ENCODE data around the gene BEND3.
"Not testable (repeated sequence)": the region's sequence is repeated elsewhere in the genome, so short reads cannot be mapped to it uniquely, and the experiment has no call there.

The BEND3 gene

DNA sequence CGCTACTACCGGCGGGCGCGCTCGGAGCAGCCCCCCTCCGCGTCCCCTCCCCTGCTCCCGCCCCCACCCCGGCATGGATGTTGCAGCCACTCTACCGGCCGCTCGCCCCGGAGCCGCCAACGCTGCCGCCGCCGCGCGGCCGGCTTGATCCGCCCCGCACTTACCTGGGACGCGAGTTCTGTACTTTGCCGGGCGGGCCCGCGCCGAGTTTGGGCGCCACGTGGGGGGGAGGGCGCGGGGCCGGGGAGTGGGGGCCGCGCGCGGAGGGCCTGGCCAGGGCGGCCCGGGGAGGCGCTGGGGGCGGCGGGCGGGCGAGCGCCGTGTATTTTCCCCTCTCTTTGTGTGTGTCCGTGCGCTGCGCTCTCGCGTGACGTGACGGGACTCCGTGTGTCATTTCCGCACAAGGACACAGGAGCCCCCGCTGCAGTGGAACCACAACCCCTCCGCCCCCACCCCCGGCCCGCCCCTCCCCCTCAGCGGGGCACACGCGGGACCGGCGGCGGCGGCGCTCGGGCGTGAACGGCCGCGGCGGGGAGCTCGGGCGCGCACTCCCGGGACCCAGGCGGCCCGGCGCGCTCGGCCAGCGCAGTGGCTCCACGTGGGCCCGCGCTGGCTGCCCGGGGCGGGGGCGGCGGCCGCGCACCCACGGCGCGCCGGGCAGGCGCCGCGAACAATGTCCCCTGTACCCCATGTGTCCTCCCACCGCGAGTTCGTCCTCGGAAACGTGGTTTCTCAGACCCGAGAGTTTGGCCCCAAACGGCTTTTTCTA is at the start of gene BEND3:
Gene BEND3 (minus strand): TSS at position 590 of the 769 bp plus-strand sequence. CDS start 16,230 bp downstream, outside the sequence.
- no peak for DNase-seq (ENCODE audit: low read depth)

DNA sequence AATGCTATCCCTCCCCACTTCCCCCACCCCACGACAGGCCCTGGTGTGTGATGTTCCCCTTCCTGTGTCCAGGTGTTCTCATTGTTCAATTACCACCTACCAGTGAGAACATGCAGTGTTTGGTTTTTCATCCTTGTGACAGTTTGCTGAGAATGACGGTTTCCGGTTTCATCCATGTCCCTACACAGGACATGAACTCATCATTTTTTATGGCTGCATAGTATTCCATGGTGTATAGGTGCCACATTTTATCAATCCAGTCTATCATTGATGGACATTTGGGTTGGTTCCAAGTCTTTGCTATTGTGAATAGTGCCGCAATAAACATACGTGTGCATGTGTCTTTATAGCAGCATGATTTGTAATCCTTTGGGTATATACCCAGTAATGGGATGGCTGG is 49.0 kb upstream of the BEND3 start:
- DNase-seq (ENCODE audit: low read depth), result not testable (repeated sequence)

- no peak for DNase-seq (ENCODE audit: low read depth)
Measured at GRCh38 chr6:107161521-107161920, 46.2 kb upstream of the BEND3 start.

- no peak for DNase-seq (ENCODE audit: low read depth)
Measured at GRCh38 chr6:107156617-107157016, 41.3 kb upstream of the BEND3 start.

DNA sequence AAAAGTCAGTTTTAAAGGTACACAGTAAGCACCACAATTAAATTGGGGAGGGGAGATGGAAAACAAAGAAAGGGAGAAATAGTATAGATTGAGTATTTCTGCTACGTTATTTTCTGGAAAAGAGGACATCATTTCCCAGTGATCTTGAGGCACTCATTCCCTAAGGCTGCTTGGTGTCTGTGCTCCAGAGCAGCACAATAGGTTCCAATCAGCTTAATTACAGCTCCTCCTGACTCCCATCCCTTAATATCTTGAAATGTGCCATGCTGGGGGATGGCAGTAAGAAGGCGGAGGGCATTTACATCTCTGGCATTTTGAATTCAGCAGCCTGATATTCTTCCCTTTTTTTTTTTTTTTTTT is 39.5 kb upstream of the BEND3 start:
- DNase-seq (ENCODE audit: low read depth), result no peak

- DNase-seq (ENCODE audit: low read depth), result no peak
Measured at GRCh38 chr6:107154131-107154800, 39.0 kb upstream of the BEND3 start.

DNA sequence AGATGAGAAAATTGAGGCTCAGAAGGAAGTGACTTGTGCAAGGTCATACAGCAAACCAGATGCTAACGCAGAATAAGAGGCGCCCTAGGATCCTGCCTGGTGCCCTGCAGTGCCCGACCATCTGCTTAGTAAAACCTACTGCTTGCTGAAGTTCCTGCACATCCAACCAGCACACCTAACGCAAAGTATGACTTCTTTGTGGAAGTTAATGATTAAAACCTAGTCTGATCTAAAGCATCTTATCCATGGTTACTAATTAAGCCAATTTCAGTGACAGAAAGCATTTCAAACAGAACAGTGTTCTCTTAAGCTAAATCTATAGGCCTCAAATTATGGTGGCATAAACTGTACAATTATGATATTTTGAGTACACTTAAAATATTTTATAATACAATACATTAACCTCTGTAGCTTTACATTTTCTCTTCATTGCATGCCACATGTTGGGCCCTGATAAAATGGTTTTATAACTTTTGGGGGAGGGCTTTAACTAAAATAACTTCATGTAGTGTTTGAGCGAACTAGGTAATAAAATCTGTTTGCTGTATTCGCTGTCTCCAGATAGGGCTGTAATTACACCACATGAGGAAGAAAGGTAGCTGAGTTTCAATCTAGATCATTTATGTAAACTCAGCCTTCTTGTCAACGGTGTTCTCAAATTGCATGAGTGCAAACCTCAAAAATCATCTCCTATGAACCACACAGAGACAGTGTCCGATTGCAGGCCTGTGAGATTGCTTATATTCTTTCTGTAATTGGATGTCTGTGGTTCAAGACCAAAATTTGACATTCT is 37.5 kb upstream of the BEND3 start:
- DNase-seq (ENCODE audit: low read depth), result no peak

DNA sequence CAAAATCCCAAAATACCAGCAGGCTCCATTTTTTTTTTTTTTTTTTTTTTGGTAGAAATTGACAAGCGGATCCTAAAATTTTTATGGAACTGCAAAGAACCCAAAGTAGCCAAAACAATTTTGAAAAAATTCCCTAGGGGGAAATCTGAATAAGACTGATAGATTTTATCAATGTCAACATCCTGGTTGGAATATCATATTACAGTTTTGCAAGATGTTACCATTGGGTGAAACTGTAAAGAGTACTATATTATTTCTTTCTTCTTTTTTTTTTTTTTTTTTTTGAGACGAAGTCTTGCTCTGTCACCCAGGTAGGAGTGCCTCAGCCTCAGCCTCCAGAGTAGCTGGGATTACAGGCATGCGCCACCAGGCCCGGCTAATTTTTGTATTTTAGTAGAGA is 29.4 kb upstream of the BEND3 start:
- no peak for DNase-seq (ENCODE audit: low read depth)

GRCh38 chr6:107144014-107144413 is 28.7 kb upstream of the BEND3 start:
- DNase-seq (ENCODE audit: low read depth), result no peak

DNA sequence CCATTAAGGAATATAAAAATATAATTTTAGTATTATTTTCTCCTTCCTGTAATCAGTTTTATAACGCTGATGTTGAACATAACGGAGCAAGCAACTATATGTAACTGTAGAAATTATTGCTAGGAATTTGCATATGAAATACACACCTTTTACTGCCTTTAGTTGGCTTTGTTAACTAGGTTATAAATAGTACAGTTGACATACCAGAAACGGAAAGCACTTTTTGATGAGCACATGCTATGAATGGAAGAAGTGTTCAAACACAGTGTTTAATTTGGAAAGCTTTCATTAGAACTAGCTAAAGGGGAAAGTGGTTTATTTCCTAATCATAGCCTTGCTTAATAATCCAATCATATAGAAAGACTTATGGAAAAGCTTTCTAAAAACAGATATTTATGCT is 25.3 kb upstream of the BEND3 start:
- DNase-seq (ENCODE audit: low read depth), result no peak

DNA sequence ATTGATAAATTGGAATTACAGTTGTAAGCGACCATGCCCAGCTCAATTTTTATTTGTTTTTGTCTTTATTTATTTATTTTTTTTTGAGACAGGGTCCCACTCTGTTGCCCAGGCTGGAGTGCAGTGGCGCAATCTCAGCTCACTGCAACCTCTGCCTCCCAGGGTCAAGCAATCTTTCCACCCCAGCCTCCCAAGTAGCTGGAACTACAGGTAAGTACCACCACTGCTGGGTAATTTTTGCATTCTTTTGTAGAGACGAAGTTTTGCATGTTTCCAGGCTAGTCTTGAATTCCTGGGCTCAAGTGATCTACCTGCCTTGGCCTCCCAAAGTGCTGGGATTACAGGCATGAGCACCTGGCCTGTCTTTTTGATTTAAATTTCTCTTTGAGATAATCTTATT is 21.0 kb upstream of the BEND3 start:
- DNase-seq (ENCODE audit: low read depth), result not testable (repeated sequence)

DNA sequence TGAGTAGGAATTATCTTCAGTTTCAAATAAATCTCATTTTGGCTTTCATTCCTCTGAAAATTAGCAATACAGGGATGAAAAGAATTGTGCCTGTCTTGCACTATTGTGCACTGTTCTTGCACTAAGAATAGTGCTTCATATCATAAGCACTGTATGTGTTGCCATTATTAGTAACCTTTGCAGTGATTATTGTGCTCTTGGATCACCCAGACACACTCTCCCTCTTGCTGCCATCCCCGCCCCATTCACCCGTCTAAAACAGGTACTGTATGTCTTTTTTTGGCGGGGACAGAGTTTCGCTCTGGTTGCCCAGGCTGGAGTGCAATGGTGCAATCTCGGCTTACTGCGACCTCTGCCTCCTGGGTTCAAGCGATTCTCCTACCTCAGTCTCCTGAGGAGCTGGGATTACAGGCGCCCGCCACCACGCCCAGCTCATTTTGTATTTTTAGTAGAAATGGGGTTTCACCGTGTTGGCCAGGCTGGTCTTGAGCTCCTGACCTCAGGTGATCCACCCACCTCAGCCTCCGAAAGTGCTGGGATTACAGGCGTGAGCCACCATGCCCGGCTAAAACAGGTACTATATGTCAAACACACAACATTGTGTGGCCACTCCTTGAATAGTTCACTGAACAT is 19.8 kb upstream of the BEND3 start:
- not testable (repeated sequence) for DNase-seq (ENCODE audit: low read depth)

GRCh38 chr6:107132330-107132954 is 17.1 kb upstream of the BEND3 start:
- DNase-seq (ENCODE audit: low read depth), result no peak

GRCh38 chr6:107129370-107129925 is 14.1 kb upstream of the BEND3 start:
- DNase-seq (ENCODE audit: low read depth), result no peak

DNA sequence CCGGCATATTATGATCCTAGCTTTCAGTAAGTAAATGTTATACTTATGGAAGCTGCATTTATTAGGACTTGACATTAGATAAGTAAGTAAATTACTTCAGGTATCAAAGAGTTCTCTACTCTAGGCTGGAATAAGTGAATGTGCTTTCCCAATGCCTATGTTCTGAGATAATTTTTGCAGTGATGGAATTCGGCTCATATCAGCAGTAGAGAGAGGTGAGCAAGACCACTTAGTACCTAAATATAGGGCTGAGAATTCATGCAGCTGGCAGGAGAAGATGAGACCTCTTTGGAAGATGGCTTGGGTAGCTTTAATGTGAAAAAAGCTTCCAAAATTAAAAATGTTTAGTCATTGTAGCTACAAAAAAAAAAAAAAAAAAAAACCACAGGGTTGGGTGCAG is 13.3 kb upstream of the BEND3 start:
- no peak for DNase-seq (ENCODE audit: low read depth)

GRCh38 chr6:107128175-107128574 is 12.9 kb upstream of the BEND3 start:
- no peak for DNase-seq (ENCODE audit: low read depth)

GRCh38 chr6:107125771-107126170 is 10.5 kb upstream of the BEND3 start:
- DNase-seq (ENCODE audit: low read depth), result no peak

DNA sequence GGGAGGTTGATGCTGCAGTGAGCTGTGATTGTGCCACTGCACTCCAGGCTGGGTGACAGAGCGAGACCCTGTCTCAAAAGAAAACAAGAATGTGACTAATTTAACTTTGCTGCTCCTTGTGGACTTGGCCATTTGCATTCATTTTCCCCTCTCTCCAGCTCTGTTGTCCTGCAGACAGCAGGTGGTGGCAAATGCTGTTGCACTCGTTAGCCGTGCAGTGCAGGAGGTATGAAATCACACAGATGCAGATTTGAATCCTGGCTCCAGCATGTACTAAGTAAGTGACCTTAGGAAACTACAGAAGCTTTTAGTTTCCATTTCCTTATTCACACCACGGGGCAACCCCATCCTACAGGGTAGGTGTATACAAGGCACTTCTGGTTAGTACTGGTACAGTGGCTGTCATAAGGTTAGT is 9.6 kb upstream of the BEND3 start:
- DNase-seq (ENCODE audit: low read depth), result no peak

DNA sequence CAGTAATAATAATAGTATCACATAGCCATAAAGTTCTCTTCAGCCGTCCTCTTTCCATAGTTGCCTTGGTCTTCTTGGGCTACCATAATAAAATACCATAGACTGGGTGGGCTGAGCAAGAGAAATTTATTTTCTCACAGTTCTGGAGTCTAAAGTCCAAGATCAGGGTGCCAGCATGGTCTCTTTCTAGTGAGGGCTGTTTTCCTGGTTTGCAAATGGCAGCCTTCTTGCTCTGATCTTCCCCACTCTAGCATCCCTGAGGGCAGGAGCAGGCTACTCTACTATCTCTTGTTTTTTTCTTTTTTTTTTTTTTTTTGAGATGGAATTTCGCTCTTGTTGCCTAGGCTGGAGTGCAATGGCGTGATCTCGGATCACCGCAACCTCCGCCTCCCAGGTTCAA is 8.2 kb upstream of the BEND3 start:
- DNase-seq (ENCODE audit: low read depth), result no peak

GRCh38 chr6:107122748-107123147 is 7.4 kb upstream of the BEND3 start:
- no peak for DNase-seq (ENCODE audit: low read depth)

- DNase-seq (ENCODE audit: low read depth), result no peak
Measured at GRCh38 chr6:107121964-107122495, 6.7 kb upstream of the BEND3 start.

All from stimulated activated CD8-positive, alpha-beta memory T cell treated with anti-CD3 and anti-CD28 coated beads, Interleukin-15, amount 100 ng/mL, for 24 hours (primary cell).